ENCODE measurements around the gene LRRC56.

DNA sequence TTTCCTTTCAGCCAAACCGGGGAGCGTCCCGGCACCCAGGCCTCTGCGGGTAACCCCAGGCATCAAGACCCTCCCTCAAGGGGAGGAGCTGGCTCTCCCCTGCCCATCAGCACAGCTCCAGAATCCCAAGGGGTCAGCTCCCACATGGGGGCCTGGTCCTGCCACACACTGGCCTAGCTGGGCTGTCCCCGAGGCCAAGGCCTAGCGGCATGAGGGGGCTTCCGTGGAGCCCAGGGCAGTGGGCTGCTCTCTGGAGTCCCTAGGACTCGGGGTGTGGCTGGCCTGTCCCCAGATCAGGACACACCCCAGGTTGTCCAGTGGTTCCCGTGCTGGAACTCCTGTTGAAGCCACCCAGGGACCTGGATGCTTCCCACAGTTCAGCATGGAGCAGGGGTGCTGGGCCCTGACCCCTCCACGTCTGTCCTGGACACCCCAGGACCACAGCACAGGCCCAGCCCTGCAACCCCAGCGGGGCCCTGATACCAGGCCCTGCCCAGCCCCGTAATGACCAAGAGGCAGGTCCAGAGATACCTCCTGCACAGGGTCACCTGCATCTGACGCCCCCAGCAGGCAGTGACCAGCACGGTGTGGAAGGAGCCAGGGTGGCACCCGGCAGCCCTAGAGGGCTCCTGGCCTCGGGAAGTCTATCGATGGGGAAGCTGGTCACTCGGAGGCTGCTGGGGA, 7.5 kb upstream of the LRRC56 start:
- TF ChIP-seq POLR2AphosphoS5 (IDR thresholded peaks at IDR 0.05) = no peak
- TF ChIP-seq, protein P1, sequence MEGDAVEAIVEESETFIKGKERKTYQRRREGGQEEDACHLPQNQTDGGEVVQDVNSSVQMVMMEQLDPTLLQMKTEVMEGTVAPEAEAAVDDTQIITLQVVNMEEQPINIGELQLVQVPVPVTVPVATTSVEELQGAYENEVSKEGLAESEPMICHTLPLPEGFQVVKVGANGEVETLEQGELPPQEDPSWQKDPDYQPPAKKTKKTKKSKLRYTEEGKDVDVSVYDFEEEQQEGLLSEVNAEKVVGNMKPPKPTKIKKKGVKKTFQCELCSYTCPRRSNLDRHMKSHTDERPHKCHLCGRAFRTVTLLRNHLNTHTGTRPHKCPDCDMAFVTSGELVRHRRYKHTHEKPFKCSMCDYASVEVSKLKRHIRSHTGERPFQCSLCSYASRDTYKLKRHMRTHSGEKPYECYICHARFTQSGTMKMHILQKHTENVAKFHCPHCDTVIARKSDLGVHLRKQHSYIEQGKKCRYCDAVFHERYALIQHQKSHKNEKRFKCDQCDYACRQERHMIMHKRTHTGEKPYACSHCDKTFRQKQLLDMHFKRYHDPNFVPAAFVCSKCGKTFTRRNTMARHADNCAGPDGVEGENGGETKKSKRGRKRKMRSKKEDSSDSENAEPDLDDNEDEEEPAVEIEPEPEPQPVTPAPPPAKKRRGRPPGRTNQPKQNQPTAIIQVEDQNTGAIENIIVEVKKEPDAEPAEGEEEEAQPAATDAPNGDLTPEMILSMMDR (IDR thresholded peaks at IDR 0.05) = no peak

Measured in gastroesophageal sphincter (tissue), 3 donors.